OCI-M1 (cell line): ENCODE data around the gene GPR61.

ENCODE experiments used
- DNase-seq: peaks from one replicate; lab custom pipeline; 2025; lab: John Stamatoyannopoulos, UW

Gene GPR61

DNA sequence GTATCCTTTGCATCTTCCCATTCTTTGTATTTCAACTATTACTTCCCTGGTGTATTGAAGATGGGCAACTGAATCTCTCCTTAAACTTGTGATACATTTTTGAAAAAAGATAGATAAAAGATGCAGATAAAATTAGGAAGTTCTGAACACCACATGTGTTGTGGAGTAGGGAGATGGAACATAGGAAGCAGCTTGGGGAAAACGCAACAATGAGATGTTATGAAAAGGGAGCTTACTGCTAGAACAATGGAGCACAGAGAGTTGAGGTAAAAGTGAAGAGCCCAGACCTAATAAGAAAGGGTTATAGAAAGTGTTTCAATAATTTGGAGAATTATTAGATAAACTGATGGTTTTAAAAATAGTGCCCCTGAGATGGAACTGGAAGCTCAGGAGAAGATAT lies 29.7 kb downstream of the GPR61 start:
- DNase-seq: no peak

GRCh38 chr1:109570414-109570813 lies 30.7 kb downstream of the GPR61 start:
- no peak for DNase-seq

DNA sequence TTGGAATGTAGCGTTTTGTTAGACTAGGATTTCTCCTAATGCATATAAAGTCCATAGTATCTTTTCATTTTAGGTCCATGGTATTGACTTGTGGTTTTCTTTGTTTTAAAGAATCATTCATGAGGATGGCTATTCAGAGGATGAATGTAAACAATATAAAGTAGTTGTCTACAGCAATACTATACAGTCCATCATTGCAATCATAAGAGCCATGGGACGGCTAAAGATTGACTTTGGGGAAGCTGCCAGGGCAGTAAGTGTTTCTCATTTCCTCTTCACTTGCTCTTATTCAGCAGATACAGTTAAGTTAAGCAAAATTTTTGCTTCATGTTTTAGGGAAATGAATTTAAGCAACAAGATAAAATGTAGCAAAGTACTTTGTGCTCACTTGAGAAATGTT lies 34.1 kb downstream of the GPR61 start:
- no peak for DNase-seq

DNA sequence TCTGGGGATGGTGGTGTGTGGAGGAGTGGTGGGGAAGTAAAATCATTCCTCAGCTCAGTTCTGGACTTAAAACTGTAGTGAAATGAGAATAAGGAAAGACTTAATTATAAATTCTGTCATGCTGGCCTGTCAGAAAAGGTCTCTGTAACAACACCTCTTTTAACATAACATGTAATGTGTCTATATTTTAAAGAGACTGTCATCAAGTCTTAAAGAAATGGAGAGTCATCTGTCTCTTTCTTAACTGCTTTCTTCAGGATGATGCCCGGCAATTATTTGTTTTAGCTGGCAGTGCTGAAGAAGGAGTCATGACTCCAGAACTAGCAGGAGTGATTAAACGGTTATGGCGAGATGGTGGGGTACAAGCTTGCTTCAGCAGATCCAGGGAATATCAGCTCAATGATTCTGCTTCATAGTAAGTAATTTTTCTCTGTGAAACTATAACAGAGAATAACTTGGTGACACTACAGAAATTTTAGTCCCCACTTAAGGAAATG lies 39.3 kb downstream of the GPR61 start:
- DNase-seq: no peak

GRCh38 chr1:109579491-109579890 lies 39.8 kb downstream of the GPR61 start:
- DNase-seq: no peak

GRCh38 chr1:109582021-109582420 lies 42.3 kb downstream of the GPR61 start:
- no peak for DNase-seq

- no peak for DNase-seq
Measured at GRCh38 chr1:109584766-109585165, 45.1 kb downstream of the GPR61 start.

DNA sequence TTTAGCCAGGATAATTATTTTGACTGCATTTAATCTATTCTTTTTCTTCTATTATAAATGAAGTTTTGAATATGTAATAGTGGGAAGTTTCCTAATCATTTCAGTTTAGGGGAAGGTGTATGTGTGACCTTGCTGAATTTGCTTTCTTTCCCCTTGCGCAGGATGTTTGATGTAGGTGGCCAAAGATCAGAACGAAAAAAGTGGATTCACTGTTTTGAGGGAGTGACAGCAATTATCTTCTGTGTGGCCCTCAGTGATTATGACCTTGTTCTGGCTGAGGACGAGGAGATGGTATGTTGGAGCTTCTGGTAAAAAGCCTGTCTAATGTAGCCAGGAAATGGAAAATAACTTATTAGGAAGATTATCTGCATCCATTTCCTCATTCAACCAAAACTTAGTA lies 46.4 kb downstream of the GPR61 start:
- no peak for DNase-seq

GRCh38 chr1:109589177-109589576 lies 49.5 kb downstream of the GPR61 start:
- DNase-seq: no peak

GRCh38 chr1:109589679-109590078 lies 50.0 kb downstream of the GPR61 start:
- no peak for DNase-seq

DNA sequence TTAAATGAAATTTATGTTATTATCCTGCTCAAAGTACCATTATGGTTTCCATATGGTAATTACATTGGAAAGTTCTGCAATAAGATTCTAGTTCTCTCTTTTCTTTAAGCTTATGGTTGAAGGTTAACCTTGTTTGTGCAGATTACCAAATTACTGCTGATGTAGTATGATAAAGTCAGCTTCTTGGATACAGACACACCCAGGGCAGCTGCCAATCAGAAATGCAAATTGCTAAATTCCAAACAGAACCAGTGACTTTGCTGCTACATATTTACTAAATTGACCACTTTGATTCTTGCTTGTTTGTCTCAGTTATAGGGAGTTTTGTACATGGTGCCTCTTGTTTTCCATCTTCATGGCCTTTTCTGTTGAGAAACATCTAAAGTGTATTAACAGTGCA lies 53.2 kb downstream of the GPR61 start:
- DNase-seq: no peak

- no peak for DNase-seq
Measured at GRCh38 chr1:109595531-109595930, 55.9 kb downstream of the GPR61 start.
